HG03066 (cell line): ENCODE results near the gene ITIH4.

Source experiments
- ATAC-seq: cut with Tn5 transposase; IDR thresholded peaks from one replicate; pipeline ENCODE4 v1.9.1; 2021; ENCODE audit warnings: low read depth; ENCODE audit not compliant: unreplicated experiment

ITIH4 gene

GRCh38 chr3:52830535-52831258, at the start of gene ITIH4:
TSS of gene ITIH4 (minus strand) at chr3:52830672. CDS start at chr3:52830642, 30 bp downstream.
- no peak for ATAC-seq

- no peak for ATAC-seq
Measured at GRCh38 chr3:52880047-52880446, 49.6 kb upstream of the ITIH4 start.

- ATAC-seq, result no peak
Measured at GRCh38 chr3:52879581-52879980, 49.1 kb upstream of the ITIH4 start.

GRCh38 chr3:52879090-52879489, 48.6 kb upstream of the ITIH4 start:
- ATAC-seq, result no peak

GRCh38 chr3:52877085-52877484, 46.6 kb upstream of the ITIH4 start:
- ATAC-seq, result no peak

GRCh38 chr3:52874864-52875587, 44.6 kb upstream of the ITIH4 start:
- no peak for ATAC-seq

- no peak for ATAC-seq
Measured at GRCh38 chr3:52874160-52874701, 43.8 kb upstream of the ITIH4 start.

GRCh38 chr3:52873433-52874159, 43.1 kb upstream of the ITIH4 start:
- ATAC-seq, result no peak

GRCh38 chr3:52872245-52872644, 41.8 kb upstream of the ITIH4 start:
- ATAC-seq, result no peak

GRCh38 chr3:52871761-52872160, 41.3 kb upstream of the ITIH4 start:
- ATAC-seq, result no peak

- ATAC-seq, result no peak
Measured at GRCh38 chr3:52870471-52870870, 40.0 kb upstream of the ITIH4 start.

- no peak for ATAC-seq
Measured at GRCh38 chr3:52866427-52866826, 36.0 kb upstream of the ITIH4 start.

GRCh38 chr3:52865994-52866393, 35.5 kb upstream of the ITIH4 start:
- no peak for ATAC-seq

- no peak for ATAC-seq
Measured at GRCh38 chr3:52860424-52860768, 29.9 kb upstream of the ITIH4 start.

GRCh38 chr3:52859686-52860423, 29.4 kb upstream of the ITIH4 start:
- no peak for ATAC-seq

GRCh38 chr3:52857864-52858263, 27.4 kb upstream of the ITIH4 start:
- no peak for ATAC-seq

GRCh38 chr3:52857133-52857532, 26.7 kb upstream of the ITIH4 start:
- ATAC-seq, result no peak

GRCh38 chr3:52856666-52857065, 26.2 kb upstream of the ITIH4 start:
- no peak for ATAC-seq

GRCh38 chr3:52854013-52854412, 23.5 kb upstream of the ITIH4 start:
- ATAC-seq, result no peak

GRCh38 chr3:52852419-52852818, 21.9 kb upstream of the ITIH4 start:
- no peak for ATAC-seq

GRCh38 chr3:52851348-52851747, 20.9 kb upstream of the ITIH4 start:
- no peak for ATAC-seq
